Measurements from ENCODE around the gene HOTAIR. TPM values are rescaled to one million over a fixed set of nuclear protein-coding genes. Genes with fewer than 3 reads are reported as not detected.

HOTAIR gene
- polyA plus RNA-seq, 1 donor from 2014 or later, result not detected

Small RNAs within 50 kb of the gene (small RNA-seq; reads per million reads assigned to genes)
- gene AC012531.3 (0 reads per million in 3 experiments), gene AC012531.4 (0 reads per million in 3 experiments), gene MIR196A2 (0 to 0.03 (median 0) reads per million in 3 experiments), gene RF01905 (0 reads per million in 3 experiments), gene RF01906 (0 reads per million in 3 experiments)

Other genes with a start within 250 kb of the HOTAIR start
- gene CALCOCO1, start 247.5 kb downstream of the HOTAIR start, polyA plus RNA-seq, result 169 and 187 TPM in 2 replicates
- not detected in 2 replicates for gene CISTR, start 223.0 kb downstream of the HOTAIR start, polyA plus RNA-seq
- gene HOXC13, start 36.1 kb downstream of the HOTAIR start, polyA plus RNA-seq, result not detected in 2 replicates
- not detected in 2 replicates for gene HOXC12, start 20.1 kb downstream of the HOTAIR start, polyA plus RNA-seq
- not detected in 2 replicates for gene HOXC11, start 1.8 kb downstream of the HOTAIR start, polyA plus RNA-seq
- gene HOXC10, start 10.2 kb upstream of the HOTAIR start, polyA plus RNA-seq, result not detected in 2 replicates
- gene HOXC9, start 25.2 kb upstream of the HOTAIR start, polyA plus RNA-seq, result not detected in 2 replicates
- gene HOXC8, start 34.0 kb upstream of the HOTAIR start, polyA plus RNA-seq, result not detected in 2 replicates
- gene HOXC6, start 53.5 kb upstream of the HOTAIR start, polyA plus RNA-seq, result not detected in 2 replicates
- not detected in 2 replicates for gene HOXC5, start 58.1 kb upstream of the HOTAIR start, polyA plus RNA-seq
- gene HOXC4, start 78.9 kb upstream of the HOTAIR start, polyA plus RNA-seq, result not detected in 2 replicates
- gene SMUG1, start 214.0 kb upstream of the HOTAIR start, polyA plus RNA-seq, result 57.8 and 76.6 TPM in 2 replicates